Measurements from ENCODE around the gene PRKN.

DNA sequence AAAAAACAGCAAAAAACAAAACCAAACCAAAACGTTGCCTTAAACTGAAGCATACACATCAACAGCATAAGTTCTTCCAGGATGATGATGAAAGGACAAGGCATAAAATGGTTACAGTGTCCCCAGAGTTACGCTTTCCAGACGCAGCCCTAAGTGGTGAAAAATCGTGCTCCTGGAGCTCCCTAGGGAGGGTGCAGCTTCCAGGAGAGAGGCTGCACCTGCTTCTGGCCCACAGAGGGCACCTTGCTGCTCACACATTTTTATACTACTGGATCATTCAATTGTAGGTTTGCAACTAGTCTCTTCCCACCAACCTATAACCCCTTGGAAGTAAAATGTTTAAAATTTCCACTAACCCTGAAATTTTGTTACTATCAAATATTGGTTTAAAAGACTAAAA, 115.0 kb downstream of the PRKN start:
- TF ChIP-seq EZH2phosphoT487 (IDR thresholded peaks at IDR 0.05; ENCODE audit: insufficient read depth, low read depth) (no peak), EZH2 (IDR thresholded peaks at IDR 0.05; ENCODE audit: insufficient read depth, poor library complexity, severe bottlenecking) (no peak)
